Rectal smooth muscle tissue (tissue), 1 donor: ENCODE measurements around the gene CASR.

Experiments
- H3K27ac ChIP-seq: one replicate; pipeline ENCODE4 v1.7.0; 2013; ENCODE audit warnings: low read depth, low read length, inconsistent platforms
- H3K27me3 ChIP-seq: one replicate; pipeline ENCODE4 v1.7.0; 2013; ENCODE audit warnings: low read length; ENCODE audit not compliant: control insufficient read depth, insufficient read depth
- H3K36me3 ChIP-seq: one replicate; pipeline ENCODE4 v1.7.0; 2013; ENCODE audit warnings: low read length; ENCODE audit not compliant: control insufficient read depth, insufficient read depth
- H3K4me1 ChIP-seq: one replicate; pipeline ENCODE4 v1.7.0; 2013; ENCODE audit warnings: low read length; ENCODE audit not compliant: control insufficient read depth, insufficient read depth
- H3K4me3 ChIP-seq: one replicate; pipeline ENCODE4 v1.7.0; 2013; ENCODE audit warnings: low read length
- H3K9ac ChIP-seq: one replicate; pipeline ENCODE4 v1.7.0; 2013; ENCODE audit warnings: low read length

The CASR gene

GRCh38 chr3:122271246-122271898 lies 87.9 kb downstream of the CASR start:
- H3K36me3 ChIP-seq, result no peaks in the 10 kb centered on the region
- H3K4me1 ChIP-seq, result no peaks in the 10 kb centered on the region
- H3K4me3 ChIP-seq, result no peak overlapping the region
- no peaks in the 10 kb centered on the region for H3K27me3 ChIP-seq
- H3K27ac ChIP-seq, result no peak overlapping the region
- H3K9ac ChIP-seq, result no peak overlapping the region

DNA sequence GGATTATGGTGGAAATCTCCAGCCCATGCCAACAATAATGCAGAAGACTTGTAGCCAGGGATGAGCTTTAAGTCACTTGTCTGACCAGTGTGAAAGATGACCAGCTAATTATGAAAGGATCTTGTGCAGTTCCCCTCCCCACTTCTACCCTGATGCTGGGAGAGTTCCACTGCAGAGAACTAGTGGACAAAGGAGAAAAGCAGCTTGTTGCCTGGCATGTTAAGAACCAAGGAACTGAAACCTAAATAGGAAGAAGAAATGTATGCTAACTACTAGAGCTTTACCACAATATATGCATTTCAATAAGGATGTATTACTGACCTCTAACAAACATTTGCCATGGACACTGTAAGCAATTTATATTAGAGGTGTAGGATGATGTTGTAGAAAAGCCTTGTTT lies 89.4 kb downstream of the CASR start:
- Histone ChIP-seq H3K27ac (no peak overlapping the region), H3K27me3 (no peaks in the 10 kb centered on the region), H3K9ac (no peak overlapping the region), H3K36me3 (no peaks in the 10 kb centered on the region), H3K4me3 (no peak overlapping the region), H3K4me1 (no peaks in the 10 kb centered on the region)

DNA sequence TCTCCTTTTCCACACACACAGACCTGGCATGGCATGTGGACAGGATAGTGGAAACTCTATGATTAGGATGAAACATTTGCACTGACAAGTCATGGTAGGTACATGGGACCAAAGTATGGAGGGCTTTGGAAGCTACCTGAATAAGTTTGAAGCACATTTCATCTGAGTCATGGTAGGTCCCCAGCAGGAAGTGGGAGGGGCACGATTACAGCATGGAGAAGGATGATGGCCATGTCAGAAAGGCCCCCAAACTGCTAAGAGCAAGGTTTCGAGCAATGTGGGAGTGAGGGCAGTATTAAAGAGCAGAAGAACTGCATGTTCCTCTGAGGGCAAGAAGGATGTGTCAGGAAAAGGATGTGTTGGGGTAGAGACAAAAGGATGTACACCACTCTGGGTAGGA lies 90.0 kb downstream of the CASR start:
- no peak overlapping the region for H3K27ac ChIP-seq
- no peaks in the 10 kb centered on the region for H3K36me3 ChIP-seq
- H3K4me3 ChIP-seq, result no peak overlapping the region
- no peaks in the 10 kb centered on the region for H3K27me3 ChIP-seq
- H3K9ac ChIP-seq, result no peak overlapping the region
- H3K4me1 ChIP-seq, result no peaks in the 10 kb centered on the region

GRCh38 chr3:122281891-122282290 lies 98.4 kb downstream of the CASR start:
- Histone ChIP-seq H3K4me3 (no peak overlapping the region), H3K27ac (no peak overlapping the region), H3K9ac (no peak overlapping the region), H3K36me3 (no peaks in the 10 kb centered on the region), H3K27me3 (no peaks in the 10 kb centered on the region), H3K4me1 (no peaks in the 10 kb centered on the region)

- Histone ChIP-seq H3K9ac (no peak overlapping the region), H3K4me1 (no peaks in the 10 kb centered on the region), H3K36me3 (no peaks in the 10 kb centered on the region), H3K4me3 (no peak overlapping the region), H3K27ac (no peak overlapping the region), H3K27me3 (no peaks in the 10 kb centered on the region)
Observed at GRCh38 chr3:122283796-122284445, 100.5 kb downstream of the CASR start.

DNA sequence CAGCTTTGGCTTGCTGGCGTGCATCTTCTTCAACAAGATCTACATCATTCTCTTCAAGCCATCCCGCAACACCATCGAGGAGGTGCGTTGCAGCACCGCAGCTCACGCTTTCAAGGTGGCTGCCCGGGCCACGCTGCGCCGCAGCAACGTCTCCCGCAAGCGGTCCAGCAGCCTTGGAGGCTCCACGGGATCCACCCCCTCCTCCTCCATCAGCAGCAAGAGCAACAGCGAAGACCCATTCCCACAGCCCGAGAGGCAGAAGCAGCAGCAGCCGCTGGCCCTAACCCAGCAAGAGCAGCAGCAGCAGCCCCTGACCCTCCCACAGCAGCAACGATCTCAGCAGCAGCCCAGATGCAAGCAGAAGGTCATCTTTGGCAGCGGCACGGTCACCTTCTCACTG lies 101.0 kb downstream of the CASR start:
- H3K27ac ChIP-seq, result no peak overlapping the region
- no peak overlapping the region for H3K9ac ChIP-seq
- no peaks in the 10 kb centered on the region for H3K27me3 ChIP-seq
- no peak overlapping the region for H3K4me3 ChIP-seq
- no peaks in the 10 kb centered on the region for H3K36me3 ChIP-seq
- no peaks in the 10 kb centered on the region for H3K4me1 ChIP-seq

DNA sequence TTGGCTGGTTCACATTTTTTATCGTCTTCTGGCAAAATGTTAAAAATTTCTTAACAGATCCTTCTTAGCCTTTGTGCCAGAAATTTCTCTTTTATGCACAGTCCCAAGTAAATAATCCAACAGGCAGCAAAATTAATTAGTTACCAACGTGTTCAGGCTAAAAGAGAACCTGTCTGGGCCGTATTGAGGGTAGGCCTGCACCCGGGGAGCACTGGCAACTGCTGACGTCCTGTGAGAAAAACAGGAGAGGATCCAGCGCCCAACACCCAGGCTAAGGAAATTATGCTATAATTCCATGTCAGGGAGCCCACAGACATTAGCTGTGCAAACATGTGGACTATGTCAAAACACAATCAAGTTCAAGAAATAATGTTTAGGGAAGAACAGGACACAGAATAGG lies 110.9 kb downstream of the CASR start:
- Histone ChIP-seq H3K36me3 (no peaks in the 10 kb centered on the region), H3K27ac (no peak overlapping the region), H3K4me3 (no peak overlapping the region), H3K27me3 (no peaks in the 10 kb centered on the region), H3K4me1 (no peaks in the 10 kb centered on the region), H3K9ac (no peak overlapping the region)

- H3K9ac ChIP-seq, result no peak overlapping the region
- no peaks in the 10 kb centered on the region for H3K27me3 ChIP-seq
- H3K4me3 ChIP-seq, result no peak overlapping the region
- no peaks in the 10 kb centered on the region for H3K4me1 ChIP-seq
- no peaks in the 10 kb centered on the region for H3K36me3 ChIP-seq
- H3K27ac ChIP-seq, result no peak overlapping the region
Observed at GRCh38 chr3:122295266-122296062, 112.0 kb downstream of the CASR start.

GRCh38 chr3:122298239-122298638 lies 114.8 kb downstream of the CASR start:
- Histone ChIP-seq H3K4me3 (no peak overlapping the region), H3K4me1 (no peaks in the 10 kb centered on the region), H3K9ac (no peak overlapping the region), H3K27me3 (no peaks in the 10 kb centered on the region), H3K27ac (no peak overlapping the region), H3K36me3 (no peaks in the 10 kb centered on the region)

DNA sequence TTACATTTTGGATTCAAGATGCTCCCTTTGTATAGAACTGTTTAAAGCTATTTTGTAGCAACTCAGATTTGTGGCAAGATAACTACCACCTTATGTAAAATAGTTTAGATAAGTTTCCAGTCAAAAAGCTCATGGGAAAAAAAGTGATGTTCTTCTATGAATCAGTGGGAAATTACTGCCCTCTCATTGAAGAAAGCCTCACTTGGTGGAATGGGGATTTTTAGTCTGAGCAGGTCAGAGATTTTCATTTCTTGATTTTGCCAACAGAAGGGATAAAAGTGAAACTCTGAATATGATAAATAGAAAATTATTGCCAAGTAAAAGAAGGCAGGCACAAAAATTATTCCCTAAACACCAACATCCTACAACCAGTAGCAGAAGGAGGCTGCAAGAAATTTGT lies 115.7 kb downstream of the CASR start:
- Histone ChIP-seq H3K4me1 (no peaks in the 10 kb centered on the region), H3K27me3 (no peaks in the 10 kb centered on the region), H3K9ac (no peak overlapping the region), H3K36me3 (no peaks in the 10 kb centered on the region), H3K27ac (no peak overlapping the region), H3K4me3 (no peak overlapping the region)

DNA sequence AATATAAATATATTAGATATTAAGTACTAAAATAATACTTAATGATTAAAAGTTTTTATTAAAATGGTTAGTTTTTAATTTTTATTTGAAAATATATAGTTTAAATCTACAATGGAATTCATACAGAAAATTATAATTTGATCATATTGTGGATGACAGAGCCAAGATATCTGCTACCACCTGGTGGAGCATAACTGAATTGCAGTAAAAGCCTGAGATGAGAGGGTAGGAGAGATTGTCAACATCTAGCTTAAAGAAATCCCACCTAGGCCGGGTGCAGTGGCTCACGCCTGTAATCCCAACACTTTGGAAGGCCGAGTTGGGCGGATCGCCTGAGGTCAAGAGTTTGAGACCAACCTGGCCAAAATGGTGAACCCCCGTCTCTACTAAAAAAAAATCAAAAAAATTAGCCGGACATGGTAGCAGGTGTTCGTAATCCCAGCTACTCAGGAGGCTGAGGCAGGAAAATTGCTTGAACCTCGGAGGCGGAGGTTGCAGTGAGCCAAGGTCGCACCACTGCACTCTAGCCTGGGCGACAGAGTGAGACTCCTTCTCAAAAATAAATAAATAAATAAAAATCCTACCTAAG lies 116.5 kb downstream of the CASR start:
- Histone ChIP-seq H3K4me3 (no peak overlapping the region), H3K9ac (no peak overlapping the region), H3K36me3 (no peaks in the 10 kb centered on the region), H3K27me3 (no peaks in the 10 kb centered on the region), H3K4me1 (no peaks in the 10 kb centered on the region), H3K27ac (no peak overlapping the region)

DNA sequence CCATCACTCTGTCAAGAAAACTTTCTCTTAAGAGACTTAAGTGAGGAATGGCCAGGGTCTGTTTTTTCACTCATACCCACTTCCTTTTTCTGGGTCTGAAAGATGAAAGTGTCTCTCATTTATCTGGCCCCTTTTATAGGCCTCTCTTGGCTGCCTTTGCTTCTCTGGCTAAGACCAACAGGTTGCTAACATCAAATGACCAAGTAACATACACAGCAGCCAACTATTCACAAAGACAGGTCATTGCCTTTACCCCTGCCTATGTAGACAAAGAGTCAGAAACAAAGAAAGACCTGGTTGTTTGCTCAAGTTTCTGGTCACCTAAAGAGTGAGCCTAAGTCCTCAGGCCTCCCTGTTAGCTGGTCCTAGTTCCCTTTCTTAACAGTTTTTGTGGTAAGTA lies 117.6 kb downstream of the CASR start:
- H3K4me3 ChIP-seq, result no peak overlapping the region

More for the DNA sequence above, 117.6 kb downstream of the CASR start:
- no peaks in the 10 kb centered on the region for H3K36me3 ChIP-seq
- H3K27me3 ChIP-seq, result no peaks in the 10 kb centered on the region
- H3K27ac ChIP-seq, result no peak overlapping the region
- H3K9ac ChIP-seq, result no peak overlapping the region
- no peaks in the 10 kb centered on the region for H3K4me1 ChIP-seq
